HepG2 (cell line): ENCODE results near the gene SEPTIN10. TPM values are rescaled to one million over a fixed set of nuclear protein-coding genes. Genes with fewer than 3 reads are reported as not detected.
A peak's percentile ranks its signal among the peaks of the same experiment; 100 is the strongest.

Experiments used
- FOSL2 ChIP-seq: sonication (generic); formaldehyde crosslinking; IDR thresholded peaks from 2 replicates; pipeline ENCODE4 v1.4.0; 2020; ENCODE audit warnings: missing genetic modification reagents
- GATAD1 ChIP-seq: IDR thresholded peaks from 2 replicates; pipeline ENCODE4 v1.6.1; 2016; ENCODE audit warnings: missing genetic modification reagents, missing compliant biosample characterization
- KLF6 ChIP-seq: IDR thresholded peaks from 2 replicates; pipeline ENCODE4 v1.8.0; 2016; ENCODE audit warnings: missing biosample characterization, missing genetic modification reagents
- PHB2 ChIP-seq: fragments of 450-650 bp; IDR thresholded peaks from 2 replicates; pipeline ENCODE4 v1.6.1; 2018; ENCODE audit not compliant: partially characterized antibody
- PLRG1 ChIP-seq: fragments of 450-650 bp; conservative IDR thresholded peaks from 2 replicates; pipeline ENCODE4 v1.6.1; 2016
- SMAD9 ChIP-seq: sonication (generic); formaldehyde crosslinking; IDR thresholded peaks from 2 replicates; pipeline ENCODE4 v1.5.1; 2020; ENCODE audit warnings: mild to moderate bottlenecking, missing genetic modification reagents
- ZNF136 ChIP-seq: sonication (generic); formaldehyde crosslinking; IDR thresholded peaks from 2 replicates; pipeline ENCODE4 v1.8.1; 2022; ENCODE audit warnings: low read depth, mild to moderate bottlenecking, moderate library complexity, missing genetic modification reagents
- ZNF138 ChIP-seq: sonication (generic); formaldehyde crosslinking; IDR thresholded peaks from 2 replicates; pipeline ENCODE4 v1.5.0; 2020; ENCODE audit warnings: mild to moderate bottlenecking, low read depth, missing genetic modification reagents
- ZNF337 ChIP-seq: sonication (generic); formaldehyde crosslinking; IDR thresholded peaks from 2 replicates; pipeline ENCODE4 v1.5.1; 2020; ENCODE audit warnings: missing genetic modification reagents, low read depth, mild to moderate bottlenecking, borderline replicate concordance
- ZNF530 ChIP-seq: sonication (generic); formaldehyde crosslinking; IDR thresholded peaks from 2 replicates; pipeline ENCODE4 v1.5.0; 2020; ENCODE audit warnings: low read depth, mild to moderate bottlenecking, missing genetic modification reagents
- ZNF615 ChIP-seq: sonication (generic); formaldehyde crosslinking; IDR thresholded peaks from 2 replicates; pipeline ENCODE4 v1.5.0; 2020; ENCODE audit warnings: mild to moderate bottlenecking, missing genetic modification reagents, borderline replicate concordance
- ZNF839 ChIP-seq: sonication (generic); formaldehyde crosslinking; IDR thresholded peaks from 2 replicates; pipeline ENCODE4 v1.4.0; 2020; ENCODE audit warnings: missing genetic modification reagents, mild to moderate bottlenecking, borderline replicate concordance
- polyA plus RNA-seq, 8 experiments: library from polyadenylated mRNA; depleted of rRNA in 3 of 8; stranded (reverse) in 7 of 8; unstranded in 1 of 8; fragments of >200 nt; fragmentation: Illumina TruSeq in 4 of 8; extraction: Trizol in 4 of 8; gene quantifications; 2 replicates each; pipeline versions ENCODE4 v1.2.1 to v1.2.3, GENCODE V29; 2011 to 2016; ENCODE audit warnings: low read depth in 4 of 8, missing spikeins in 1 of 8, mixed read lengths in 1 of 8; ENCODE audit not compliant: insufficient read depth in 1 of 8
- total RNA-seq, 5 experiments: library from RNA; depleted of rRNA; stranded (reverse); fragments of >200 nt; fragmentation: Illumina TruSeq; extraction: Trizol; gene quantifications; 2 replicates each; pipeline ENCODE4 v1.2.3, GENCODE V29; 2016; ENCODE audit warnings: low read depth in 1 of 5
- TF ChIP-seq, protein P1 (sequence below): IDR thresholded peaks from 2 replicates; pipeline ENCODE4 v1.6.1; 2012; ENCODE audit warnings: low read length, improper control_type of control experiment
- TF ChIP-seq, protein P2 (sequence below): sonication (generic); formaldehyde crosslinking; IDR thresholded peaks from 2 replicates; pipeline ENCODE4 v1.5.0; 2020; ENCODE audit warnings: missing genetic modification reagents, mild to moderate bottlenecking, borderline replicate concordance
- TF ChIP-seq, protein P3 (sequence below): IDR thresholded peaks from 2 replicates; pipeline ENCODE4 v1.6.1; 2016; ENCODE audit warnings: mild to moderate bottlenecking
- TF ChIP-seq, protein P4 (sequence below): sonication (generic); formaldehyde crosslinking; IDR thresholded peaks from 2 replicates; pipeline ENCODE4 v1.8.0; 2022; ENCODE audit warnings: mild to moderate bottlenecking, missing genetic modification reagents; ENCODE audit not compliant: insufficient replicate concordance
- TF ChIP-seq, protein P5 (sequence below): sonication (generic); formaldehyde crosslinking; IDR thresholded peaks from 2 replicates; pipeline ENCODE4 v1.4.0; 2020; ENCODE audit warnings: mild to moderate bottlenecking, missing genetic modification reagents
- TF ChIP-seq, protein P6 (sequence below): sonication (generic); formaldehyde crosslinking; IDR thresholded peaks from 2 replicates; pipeline ENCODE4 v1.5.1; 2020; ENCODE audit warnings: missing genetic modification reagents, mild to moderate bottlenecking, borderline replicate concordance

Gene SEPTIN10
- total and polyA plus RNA-seq, 2 of the 13 experiments (the other 11 are each of a cell fraction or from before 2014, with no cell fraction given) = 45.8 to 67.5 TPM

DNA sequence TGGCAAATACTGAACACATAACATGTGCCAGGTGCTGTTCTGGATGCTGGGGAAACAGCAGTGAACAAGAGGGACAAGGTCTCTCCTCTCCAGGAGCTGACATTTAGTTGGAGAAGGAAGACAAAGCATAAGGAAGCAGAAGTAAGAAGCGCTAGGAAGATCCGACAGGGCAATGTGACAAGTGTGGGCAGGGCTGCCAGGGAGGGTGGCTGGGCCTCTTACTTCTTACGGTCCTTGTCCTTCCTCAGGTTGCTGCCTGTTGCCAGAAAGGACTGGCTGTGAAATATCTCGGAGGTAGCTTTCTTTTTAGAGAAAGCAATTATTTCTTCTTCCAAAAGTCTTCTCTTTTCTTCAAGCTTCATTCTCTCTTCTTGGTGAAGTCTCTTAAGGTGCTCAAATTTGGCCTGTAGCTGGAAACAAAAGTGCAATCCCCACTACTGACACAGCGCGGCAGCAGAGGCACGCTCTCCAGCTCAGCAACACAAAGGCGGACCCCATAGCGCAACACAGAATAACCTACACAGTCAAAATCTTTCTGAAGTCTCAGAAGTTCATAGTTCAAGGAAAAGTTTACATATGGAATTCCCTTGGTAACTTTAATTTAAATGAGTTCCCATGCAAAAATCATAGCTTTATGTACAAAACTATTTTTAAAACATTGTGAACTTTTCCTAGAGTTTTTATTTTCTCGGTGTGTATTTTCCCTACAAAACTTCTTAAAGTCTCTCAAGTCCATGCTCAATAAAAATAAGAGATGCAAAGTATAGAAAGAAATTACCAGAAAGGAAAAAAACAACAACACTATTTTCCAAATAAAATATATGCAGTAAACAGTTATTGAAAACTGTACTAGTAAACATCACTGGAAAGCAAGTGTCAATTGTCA is 67.7 kb downstream of the SEPTIN10 start (continued):
- TF ChIP-seq, protein P1, sequence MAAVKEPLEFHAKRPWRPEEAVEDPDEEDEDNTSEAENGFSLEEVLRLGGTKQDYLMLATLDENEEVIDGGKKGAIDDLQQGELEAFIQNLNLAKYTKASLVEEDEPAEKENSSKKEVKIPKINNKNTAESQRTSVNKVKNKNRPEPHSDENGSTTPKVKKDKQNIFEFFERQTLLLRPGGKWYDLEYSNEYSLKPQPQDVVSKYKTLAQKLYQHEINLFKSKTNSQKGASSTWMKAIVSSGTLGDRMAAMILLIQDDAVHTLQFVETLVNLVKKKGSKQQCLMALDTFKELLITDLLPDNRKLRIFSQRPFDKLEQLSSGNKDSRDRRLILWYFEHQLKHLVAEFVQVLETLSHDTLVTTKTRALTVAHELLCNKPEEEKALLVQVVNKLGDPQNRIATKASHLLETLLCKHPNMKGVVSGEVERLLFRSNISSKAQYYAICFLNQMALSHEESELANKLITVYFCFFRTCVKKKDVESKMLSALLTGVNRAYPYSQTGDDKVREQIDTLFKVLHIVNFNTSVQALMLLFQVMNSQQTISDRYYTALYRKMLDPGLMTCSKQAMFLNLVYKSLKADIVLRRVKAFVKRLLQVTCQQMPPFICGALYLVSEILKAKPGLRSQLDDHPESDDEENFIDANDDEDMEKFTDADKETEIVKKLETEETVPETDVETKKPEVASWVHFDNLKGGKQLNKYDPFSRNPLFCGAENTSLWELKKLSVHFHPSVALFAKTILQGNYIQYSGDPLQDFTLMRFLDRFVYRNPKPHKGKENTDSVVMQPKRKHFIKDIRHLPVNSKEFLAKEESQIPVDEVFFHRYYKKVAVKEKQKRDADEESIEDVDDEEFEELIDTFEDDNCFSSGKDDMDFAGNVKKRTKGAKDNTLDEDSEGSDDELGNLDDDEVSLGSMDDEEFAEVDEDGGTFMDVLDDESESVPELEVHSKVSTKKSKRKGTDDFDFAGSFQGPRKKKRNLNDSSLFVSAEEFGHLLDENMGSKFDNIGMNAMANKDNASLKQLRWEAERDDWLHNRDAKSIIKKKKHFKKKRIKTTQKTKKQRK = no peak
- TF ChIP-seq, protein P2, sequence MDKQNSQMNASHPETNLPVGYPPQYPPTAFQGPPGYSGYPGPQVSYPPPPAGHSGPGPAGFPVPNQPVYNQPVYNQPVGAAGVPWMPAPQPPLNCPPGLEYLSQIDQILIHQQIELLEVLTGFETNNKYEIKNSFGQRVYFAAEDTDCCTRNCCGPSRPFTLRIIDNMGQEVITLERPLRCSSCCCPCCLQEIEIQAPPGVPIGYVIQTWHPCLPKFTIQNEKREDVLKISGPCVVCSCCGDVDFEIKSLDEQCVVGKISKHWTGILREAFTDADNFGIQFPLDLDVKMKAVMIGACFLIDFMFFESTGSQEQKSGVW = no peak
- TF ChIP-seq SMAD9 (CRISPR knock-in tag) (no peak), GATAD1 (CRISPR knock-in tag) (no peak), ZNF530 (CRISPR knock-in tag) (no peak), ZNF615 (CRISPR knock-in tag) (no peak), ZNF138 (CRISPR knock-in tag) (no peak), PHB2 (no peak), ZNF136 (CRISPR knock-in tag) (no peak), PLRG1 (no peak), KLF6 (CRISPR knock-in tag) (no peak), ZNF839 (CRISPR knock-in tag) (no peak), ZNF337 (no peak), FOSL2 (CRISPR knock-in tag) (peak; percentile 46)
- TF ChIP-seq, protein P3, sequence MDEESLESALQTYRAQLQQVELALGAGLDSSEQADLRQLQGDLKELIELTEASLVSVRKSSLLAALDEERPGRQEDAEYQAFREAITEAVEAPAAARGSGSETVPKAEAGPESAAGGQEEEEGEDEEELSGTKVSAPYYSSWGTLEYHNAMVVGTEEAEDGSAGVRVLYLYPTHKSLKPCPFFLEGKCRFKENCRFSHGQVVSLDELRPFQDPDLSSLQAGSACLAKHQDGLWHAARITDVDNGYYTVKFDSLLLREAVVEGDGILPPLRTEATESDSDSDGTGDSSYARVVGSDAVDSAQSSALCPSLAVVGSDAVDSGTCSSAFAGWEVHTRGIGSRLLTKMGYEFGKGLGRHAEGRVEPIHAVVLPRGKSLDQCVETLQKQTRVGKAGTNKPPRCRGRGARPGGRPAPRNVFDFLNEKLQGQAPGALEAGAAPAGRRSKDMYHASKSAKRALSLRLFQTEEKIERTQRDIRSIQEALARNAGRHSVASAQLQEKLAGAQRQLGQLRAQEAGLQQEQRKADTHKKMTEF = peak; percentile 39; the same call in 1 of the 2 replicates
- TF ChIP-seq, protein P4, sequence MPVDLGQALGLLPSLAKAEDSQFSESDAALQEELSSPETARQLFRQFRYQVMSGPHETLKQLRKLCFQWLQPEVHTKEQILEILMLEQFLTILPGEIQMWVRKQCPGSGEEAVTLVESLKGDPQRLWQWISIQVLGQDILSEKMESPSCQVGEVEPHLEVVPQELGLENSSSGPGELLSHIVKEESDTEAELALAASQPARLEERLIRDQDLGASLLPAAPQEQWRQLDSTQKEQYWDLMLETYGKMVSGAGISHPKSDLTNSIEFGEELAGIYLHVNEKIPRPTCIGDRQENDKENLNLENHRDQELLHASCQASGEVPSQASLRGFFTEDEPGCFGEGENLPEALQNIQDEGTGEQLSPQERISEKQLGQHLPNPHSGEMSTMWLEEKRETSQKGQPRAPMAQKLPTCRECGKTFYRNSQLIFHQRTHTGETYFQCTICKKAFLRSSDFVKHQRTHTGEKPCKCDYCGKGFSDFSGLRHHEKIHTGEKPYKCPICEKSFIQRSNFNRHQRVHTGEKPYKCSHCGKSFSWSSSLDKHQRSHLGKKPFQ = no peak
- TF ChIP-seq, protein P5, sequence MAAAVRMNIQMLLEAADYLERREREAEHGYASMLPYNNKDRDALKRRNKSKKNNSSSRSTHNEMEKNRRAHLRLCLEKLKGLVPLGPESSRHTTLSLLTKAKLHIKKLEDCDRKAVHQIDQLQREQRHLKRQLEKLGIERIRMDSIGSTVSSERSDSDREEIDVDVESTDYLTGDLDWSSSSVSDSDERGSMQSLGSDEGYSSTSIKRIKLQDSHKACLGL (CRISPR knock-in tag) = no peak
- TF ChIP-seq, protein P6, sequence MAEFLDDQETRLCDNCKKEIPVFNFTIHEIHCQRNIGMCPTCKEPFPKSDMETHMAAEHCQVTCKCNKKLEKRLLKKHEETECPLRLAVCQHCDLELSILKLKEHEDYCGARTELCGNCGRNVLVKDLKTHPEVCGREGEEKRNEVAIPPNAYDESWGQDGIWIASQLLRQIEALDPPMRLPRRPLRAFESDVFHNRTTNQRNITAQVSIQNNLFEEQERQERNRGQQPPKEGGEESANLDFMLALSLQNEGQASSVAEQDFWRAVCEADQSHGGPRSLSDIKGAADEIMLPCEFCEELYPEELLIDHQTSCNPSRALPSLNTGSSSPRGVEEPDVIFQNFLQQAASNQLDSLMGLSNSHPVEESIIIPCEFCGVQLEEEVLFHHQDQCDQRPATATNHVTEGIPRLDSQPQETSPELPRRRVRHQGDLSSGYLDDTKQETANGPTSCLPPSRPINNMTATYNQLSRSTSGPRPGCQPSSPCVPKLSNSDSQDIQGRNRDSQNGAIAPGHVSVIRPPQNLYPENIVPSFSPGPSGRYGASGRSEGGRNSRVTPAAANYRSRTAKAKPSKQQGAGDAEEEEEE (CRISPR knock-in tag) = no peak
